Vagina (tissue), 2 donors: Measurements from ENCODE around the gene GRHL3. TPM values are rescaled to one million over a fixed set of nuclear protein-coding genes. Genes with fewer than 3 reads are reported as not detected.

Experiments
- DNase-seq, 2 donors: peaks; one replicate each; pipeline ENCODE4 v3.0.0-alpha.2; 2017; ENCODE audit errors: extremely low spot score in 2 of 2
- H3K27ac ChIP-seq: fragments of 200-600 bp; sonication (generic); one replicate; pipeline ENCODE4 v1.5.1; 2019
- H3K27me3 ChIP-seq: fragments of 200-600 bp; sonication (generic); one replicate; pipeline ENCODE4 v1.5.1; 2019
- H3K36me3 ChIP-seq, 2 donors: fragments of 200-600 bp; sonication (generic); one replicate each; pipeline ENCODE4 v1.5.1; 2017 to 2019
- H3K4me1 ChIP-seq: fragments of 200-600 bp; sonication (generic); one replicate; pipeline ENCODE4 v1.5.1; 2019
- H3K4me3 ChIP-seq, 2 donors: fragments of 200-600 bp; sonication (generic); 1 replicate in 1 of 2; 2 replicates in 1 of 2; pipeline ENCODE4 v1.5.1; 2016 to 2019
- H3K9me3 ChIP-seq: fragments of 200-600 bp; sonication (generic); one replicate; pipeline ENCODE4 v1.5.1; 2019
- POLR2A ChIP-seq, 2 donors: fragments of 450-650 bp; IDR thresholded peaks; one replicate each; pipeline ENCODE4 v1.6.1; 2017; ENCODE audit warnings: antibody characterized with exemption in 2 of 2, mild to moderate bottlenecking in 2 of 2, moderate library complexity in 2 of 2
- POLR2AphosphoS5 ChIP-seq, 2 donors: sonication (generic); formaldehyde crosslinking; IDR thresholded peaks; one replicate each; pipeline ENCODE4 v1.9.0; 2017; ENCODE audit warnings: antibody characterized with exemption in 2 of 2, mild to moderate bottlenecking in 2 of 2, low read depth in 1 of 2; ENCODE audit not compliant: insufficient read depth in 1 of 2
- intact Hi-C: fragments of 100-400 bp; cut with DNase I; formaldehyde crosslinking; loops from one replicate; pipeline ENCODE4 v1.15.1; 2023
- total RNA-seq: library from RNA; depleted of rRNA; stranded (reverse); fragments of >200 nt; gene quantifications from one replicate; pipeline ENCODE4 v1.2.3, GENCODE V29; 2016
- TF ChIP-seq, protein P1 (sequence below), 3 experiments: fragments of 450-650 bp in 2 of 3; fragments of 200-600 bp in 1 of 3; sonication (generic) in 1 of 3; IDR thresholded peaks; one replicate each; pipeline ENCODE4 v1.5.1; 2017 to 2019; ENCODE audit warnings: antibody characterized with exemption in 3 of 3, mild to moderate bottlenecking in 2 of 3, moderate library complexity in 2 of 3

GRHL3 gene
- total RNA-seq, 1 donor from 2014 or later = 58.7 TPM

DNA sequence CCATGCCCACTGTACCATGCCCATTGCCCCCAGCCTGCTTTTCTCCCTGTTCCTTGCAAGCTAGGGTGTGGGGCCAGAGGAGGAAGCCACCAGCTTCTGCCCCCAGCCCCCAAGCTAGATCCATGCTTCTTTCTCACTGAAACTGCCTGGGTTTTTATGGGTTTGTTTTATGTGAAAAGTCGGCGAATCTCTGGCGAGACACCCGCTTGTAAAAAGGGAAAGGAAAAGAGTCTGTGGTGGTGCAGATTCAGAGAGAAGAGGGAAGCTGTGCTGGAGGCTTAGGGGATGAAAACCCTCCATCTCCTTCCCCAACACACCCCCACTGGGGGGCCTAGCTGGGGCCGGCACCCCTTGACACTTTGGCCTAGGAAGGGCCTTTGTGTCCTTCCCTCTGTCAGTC is 26.2 kb downstream of the GRHL3 start:
- intact Hi-C loops = no loop called here
- TF ChIP-seq, protein P1, sequence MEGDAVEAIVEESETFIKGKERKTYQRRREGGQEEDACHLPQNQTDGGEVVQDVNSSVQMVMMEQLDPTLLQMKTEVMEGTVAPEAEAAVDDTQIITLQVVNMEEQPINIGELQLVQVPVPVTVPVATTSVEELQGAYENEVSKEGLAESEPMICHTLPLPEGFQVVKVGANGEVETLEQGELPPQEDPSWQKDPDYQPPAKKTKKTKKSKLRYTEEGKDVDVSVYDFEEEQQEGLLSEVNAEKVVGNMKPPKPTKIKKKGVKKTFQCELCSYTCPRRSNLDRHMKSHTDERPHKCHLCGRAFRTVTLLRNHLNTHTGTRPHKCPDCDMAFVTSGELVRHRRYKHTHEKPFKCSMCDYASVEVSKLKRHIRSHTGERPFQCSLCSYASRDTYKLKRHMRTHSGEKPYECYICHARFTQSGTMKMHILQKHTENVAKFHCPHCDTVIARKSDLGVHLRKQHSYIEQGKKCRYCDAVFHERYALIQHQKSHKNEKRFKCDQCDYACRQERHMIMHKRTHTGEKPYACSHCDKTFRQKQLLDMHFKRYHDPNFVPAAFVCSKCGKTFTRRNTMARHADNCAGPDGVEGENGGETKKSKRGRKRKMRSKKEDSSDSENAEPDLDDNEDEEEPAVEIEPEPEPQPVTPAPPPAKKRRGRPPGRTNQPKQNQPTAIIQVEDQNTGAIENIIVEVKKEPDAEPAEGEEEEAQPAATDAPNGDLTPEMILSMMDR (IDR thresholded peaks at IDR 0.05) = no peak
- TF ChIP-seq POLR2AphosphoS5 (IDR thresholded peaks at IDR 0.05; ENCODE audit: insufficient read depth in 1 of 2, low read depth in 1 of 2) (no peak), POLR2A (IDR thresholded peaks at IDR 0.05) (no peak)
- no peak for DNase-seq

DNA sequence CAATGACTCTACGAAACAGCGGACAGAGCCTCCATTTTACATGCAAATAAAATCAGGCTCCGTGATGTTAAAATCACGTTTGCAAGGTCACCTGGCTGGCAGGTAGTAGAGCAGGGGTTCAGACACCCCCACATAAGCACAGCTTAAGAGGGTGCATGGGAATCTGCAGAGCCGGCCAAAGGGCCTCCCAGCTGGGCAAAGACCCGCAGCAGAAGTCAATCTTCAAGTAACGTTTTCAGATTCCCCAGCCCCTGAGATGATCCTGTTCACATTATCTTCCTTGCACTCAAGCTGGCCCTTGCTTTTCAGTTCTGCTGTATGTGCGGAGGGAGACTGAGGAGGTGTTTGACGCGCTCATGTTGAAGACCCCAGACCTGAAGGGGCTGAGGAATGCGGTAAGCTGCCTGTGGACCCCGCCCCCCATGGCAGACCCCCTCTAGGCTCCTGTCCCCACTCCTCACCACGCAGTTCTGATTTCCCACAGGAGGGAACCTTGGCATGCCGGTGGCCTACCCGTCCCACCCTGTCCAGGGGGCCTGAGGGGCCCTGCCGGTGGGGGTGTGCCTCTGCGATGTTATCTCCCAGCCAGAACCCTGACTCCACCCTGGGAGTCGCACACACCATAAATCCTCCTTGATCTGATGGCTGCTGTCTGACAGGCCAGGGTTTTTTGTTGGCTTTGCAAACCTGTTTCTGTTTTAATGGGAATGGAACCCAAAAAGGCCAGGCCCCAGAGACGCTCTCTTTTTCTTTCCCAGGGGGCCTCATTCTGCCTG is 28.2 kb downstream of the GRHL3 start:
- intact Hi-C loops = no loop called here
- Histone ChIP-seq H3K9me3 (no peaks in the 10 kb centered on the region), H3K27ac (no peak overlapping the region), H3K4me1 (no peaks in the 10 kb centered on the region), H3K4me3 (no peak overlapping the region), H3K36me3 (no peaks in the 10 kb centered on the region), H3K27me3 (no peaks in the 10 kb centered on the region)
- TF ChIP-seq POLR2AphosphoS5 (IDR thresholded peaks at IDR 0.05; ENCODE audit: insufficient read depth in 1 of 2, low read depth in 1 of 2) (no peak), POLR2A (IDR thresholded peaks at IDR 0.05) (no peak)
- TF ChIP-seq, protein P1 (IDR thresholded peaks at IDR 0.05) = no peak
- no peak for DNase-seq

More for the DNA sequence above, 26.2 kb downstream of the GRHL3 start:
- Histone ChIP-seq H3K27ac (no peak overlapping the region), H3K9me3 (no peaks in the 10 kb centered on the region), H3K36me3 (no peaks in the 10 kb centered on the region), H3K4me3 (no peak overlapping the region), H3K4me1 (no peaks in the 10 kb centered on the region), H3K27me3 (no peaks in the 10 kb centered on the region)

DNA sequence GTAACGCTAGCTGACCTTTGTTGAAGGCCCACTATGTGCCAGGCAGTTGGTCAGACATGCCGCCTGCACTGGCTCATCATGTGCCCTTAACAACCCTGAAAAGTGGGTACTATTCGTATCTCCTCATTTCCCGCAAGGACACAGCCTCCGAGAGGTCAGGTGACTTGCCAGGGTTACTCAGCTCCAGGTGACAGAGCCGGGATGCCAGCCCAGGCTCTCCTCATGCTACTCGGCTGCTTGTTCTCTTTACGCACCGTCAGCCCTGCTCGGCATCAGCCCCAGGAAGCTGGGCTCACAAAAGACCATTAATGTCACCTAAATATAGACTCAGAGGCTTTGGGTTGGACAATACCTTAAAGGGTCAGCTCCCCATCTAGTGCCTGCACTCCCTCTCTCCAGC is 29.0 kb downstream of the GRHL3 start:
- Histone ChIP-seq H3K27me3 (no peaks in the 10 kb centered on the region), H3K36me3 (no peaks in the 10 kb centered on the region), H3K9me3 (no peaks in the 10 kb centered on the region), H3K4me3 (no peak overlapping the region), H3K4me1 (no peaks in the 10 kb centered on the region), H3K27ac (no peak overlapping the region)
- DNase-seq = no peak
- intact Hi-C loops = no loop called here
- TF ChIP-seq, protein P1 (IDR thresholded peaks at IDR 0.05) = no peak
- TF ChIP-seq POLR2AphosphoS5 (IDR thresholded peaks at IDR 0.05; ENCODE audit: insufficient read depth in 1 of 2, low read depth in 1 of 2) = no peak
- no peak for TF ChIP-seq POLR2A (IDR thresholded peaks at IDR 0.05)

DNA sequence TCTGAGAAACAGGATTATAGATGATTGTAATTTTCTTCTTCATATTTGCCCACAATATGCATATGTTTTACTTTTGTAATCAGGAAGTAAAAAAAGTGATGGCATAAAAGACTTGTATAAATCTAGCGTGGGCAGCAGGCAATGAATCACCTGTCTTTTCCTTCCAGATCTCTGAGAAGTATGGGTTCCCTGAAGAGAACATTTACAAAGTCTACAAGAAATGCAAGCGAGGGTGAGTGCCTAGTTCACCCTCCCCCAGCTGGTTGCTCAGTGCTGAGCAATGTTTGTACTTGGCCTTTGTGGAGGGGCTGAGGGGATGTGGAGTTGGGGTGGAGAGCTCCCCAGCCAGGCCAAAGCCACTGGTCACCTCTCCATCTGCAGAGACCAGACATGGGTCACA is 30.7 kb downstream of the GRHL3 start:
- Histone ChIP-seq H3K27ac (no peak overlapping the region), H3K4me1 (no peaks in the 10 kb centered on the region), H3K9me3 (no peaks in the 10 kb centered on the region), H3K27me3 (no peaks in the 10 kb centered on the region), H3K4me3 (no peak overlapping the region), H3K36me3 (no peaks in the 10 kb centered on the region)
- no peak for TF ChIP-seq POLR2AphosphoS5 (IDR thresholded peaks at IDR 0.05; ENCODE audit: insufficient read depth in 1 of 2, low read depth in 1 of 2)
- TF ChIP-seq POLR2A (IDR thresholded peaks at IDR 0.05) = no peak
- TF ChIP-seq, protein P1 (IDR thresholded peaks at IDR 0.05) = no peak
- no peak for DNase-seq
- intact Hi-C loops = no loop called here

DNA sequence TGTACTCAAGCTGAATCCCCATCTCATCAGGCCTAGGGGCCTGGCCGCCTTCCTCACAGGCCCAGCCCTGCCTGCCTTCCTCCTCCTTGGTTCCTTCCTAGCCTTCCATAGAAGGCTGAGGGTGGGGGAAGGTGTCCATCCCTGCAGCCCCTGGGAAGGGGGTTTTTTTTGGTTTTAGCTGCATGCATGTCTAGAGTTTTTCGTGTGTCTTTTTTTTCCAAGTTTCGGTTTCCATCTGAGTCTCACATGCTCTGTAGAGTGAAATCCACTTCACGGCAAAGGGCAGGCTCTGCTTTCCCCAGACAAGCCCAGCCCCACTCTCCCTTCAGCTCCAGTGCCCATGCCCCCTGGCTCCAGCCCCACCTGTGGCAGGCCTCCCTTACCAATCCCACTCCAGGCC is 32.1 kb downstream of the GRHL3 start:
- Histone ChIP-seq H3K27me3 (no peaks in the 10 kb centered on the region), H3K4me3 (no peak overlapping the region), H3K36me3 (no peaks in the 10 kb centered on the region), H3K9me3 (no peaks in the 10 kb centered on the region), H3K4me1 (no peaks in the 10 kb centered on the region), H3K27ac (no peak overlapping the region)
- intact Hi-C loops = no loop called here
- no peak for DNase-seq
- TF ChIP-seq POLR2A (IDR thresholded peaks at IDR 0.05) (no peak), POLR2AphosphoS5 (IDR thresholded peaks at IDR 0.05; ENCODE audit: insufficient read depth in 1 of 2, low read depth in 1 of 2) (no peak)
- TF ChIP-seq, protein P1 (IDR thresholded peaks at IDR 0.05) = no peak
